ENCODE measurements around the gene OLFML2B.

- no peak for TF ChIP-seq POLR2A (IDR thresholded peaks at IDR 0.05)
- no peak for TF ChIP-seq CTCF (IDR thresholded peaks at IDR 0.05)
- no peak for TF ChIP-seq POLR2AphosphoS5 (IDR thresholded peaks at IDR 0.05)
These were observed 42.5 kb downstream of the OLFML2B start for GRCh38 chr1:161981126-161981525.
